HUDEP-2 (cell line): ENCODE data around the gene ZDHHC21.
A peak's percentile ranks its signal among the peaks of the same experiment; 100 is the strongest.
"Not testable (repeated sequence)": the region's sequence is repeated elsewhere in the genome, so short reads cannot be mapped to it uniquely, and the experiment has no call there.

Source experiments
- DNase-seq, 76 experiments: peaks; one replicate each; lab custom pipeline; 2025; ENCODE audit not compliant: unreplicated experiment in 76 of 76; lab: John Stamatoyannopoulos, UW

The ZDHHC21 gene

GRCh38 chr9:14686168-14686567, 7.1 kb downstream of the ZDHHC21 start:
- no peak for DNase-seq

- DNase-seq: not testable (repeated sequence)
Observed at GRCh38 chr9:14682616-14683015, 10.6 kb downstream of the ZDHHC21 start.

GRCh38 chr9:14678776-14679175, 14.5 kb downstream of the ZDHHC21 start:
- DNase-seq: no peak

GRCh38 chr9:14677872-14678271, 15.4 kb downstream of the ZDHHC21 start:
- DNase-seq: no peak

GRCh38 chr9:14677396-14677795, 15.8 kb downstream of the ZDHHC21 start:
- DNase-seq: no peak

- DNase-seq: no peak
Observed at GRCh38 chr9:14674630-14675029, 18.6 kb downstream of the ZDHHC21 start.

- DNase-seq: no peak
Observed at GRCh38 chr9:14671377-14671776, 21.9 kb downstream of the ZDHHC21 start.

- no peak for DNase-seq
Observed at GRCh38 chr9:14670718-14671117, 22.5 kb downstream of the ZDHHC21 start.

GRCh38 chr9:14664022-14664421, 29.2 kb downstream of the ZDHHC21 start:
- DNase-seq: not testable (repeated sequence)

- no peak for DNase-seq
Observed at GRCh38 chr9:14662060-14662453, 31.2 kb downstream of the ZDHHC21 start.

- DNase-seq: peak in 15 of 76 experiments; percentile 1 to 28 (median 11)
Observed at GRCh38 chr9:14661421-14662059, 31.7 kb downstream of the ZDHHC21 start.

GRCh38 chr9:14660721-14661120, 32.5 kb downstream of the ZDHHC21 start:
- no peak for DNase-seq

- DNase-seq: no peak
Observed at GRCh38 chr9:14654932-14655331, 38.3 kb downstream of the ZDHHC21 start.

GRCh38 chr9:14653511-14653910, 39.7 kb downstream of the ZDHHC21 start:
- DNase-seq: no peak

GRCh38 chr9:14652729-14653377, 40.4 kb downstream of the ZDHHC21 start:
- DNase-seq: peak in 4 of 76 experiments; percentile 1 to 4 (median 2)

GRCh38 chr9:14650596-14650995, 42.6 kb downstream of the ZDHHC21 start:
- no peak for DNase-seq

GRCh38 chr9:14645648-14646047, 47.6 kb downstream of the ZDHHC21 start:
- DNase-seq: no peak

- no peak for DNase-seq
Observed at GRCh38 chr9:14640967-14641366, 52.3 kb downstream of the ZDHHC21 start.

- DNase-seq: no peak
Observed at GRCh38 chr9:14640294-14640693, 52.9 kb downstream of the ZDHHC21 start.

- no peak for DNase-seq
Observed at GRCh38 chr9:14633906-14634565, 59.2 kb downstream of the ZDHHC21 start.

- no peak for DNase-seq
Observed at GRCh38 chr9:14633148-14633547, 60.1 kb downstream of the ZDHHC21 start.

- DNase-seq: no peak
Observed at GRCh38 chr9:14627513-14627912, 65.7 kb downstream of the ZDHHC21 start.
